GM12891 (cell line): ENCODE data around the gene MALSU1.

Source experiments
- PAX5 ChIP-seq: IDR thresholded peaks from 2 replicates; pipeline ENCODE4 v1.6.1; 2011; ENCODE audit warnings: low read length, moderate library complexity, mild to moderate bottlenecking; ENCODE audit not compliant: insufficient read depth, severe bottlenecking
- POLR2A ChIP-seq: IDR thresholded peaks from 2 replicates; pipeline ENCODE4 v1.6.1; 2011; ENCODE audit warnings: low read depth, low read length, control low read depth
- SPI1 ChIP-seq: IDR thresholded peaks from 2 replicates; pipeline ENCODE4 v1.6.1; 2011; ENCODE audit warnings: low read depth, low read length, control low read depth

DNA sequence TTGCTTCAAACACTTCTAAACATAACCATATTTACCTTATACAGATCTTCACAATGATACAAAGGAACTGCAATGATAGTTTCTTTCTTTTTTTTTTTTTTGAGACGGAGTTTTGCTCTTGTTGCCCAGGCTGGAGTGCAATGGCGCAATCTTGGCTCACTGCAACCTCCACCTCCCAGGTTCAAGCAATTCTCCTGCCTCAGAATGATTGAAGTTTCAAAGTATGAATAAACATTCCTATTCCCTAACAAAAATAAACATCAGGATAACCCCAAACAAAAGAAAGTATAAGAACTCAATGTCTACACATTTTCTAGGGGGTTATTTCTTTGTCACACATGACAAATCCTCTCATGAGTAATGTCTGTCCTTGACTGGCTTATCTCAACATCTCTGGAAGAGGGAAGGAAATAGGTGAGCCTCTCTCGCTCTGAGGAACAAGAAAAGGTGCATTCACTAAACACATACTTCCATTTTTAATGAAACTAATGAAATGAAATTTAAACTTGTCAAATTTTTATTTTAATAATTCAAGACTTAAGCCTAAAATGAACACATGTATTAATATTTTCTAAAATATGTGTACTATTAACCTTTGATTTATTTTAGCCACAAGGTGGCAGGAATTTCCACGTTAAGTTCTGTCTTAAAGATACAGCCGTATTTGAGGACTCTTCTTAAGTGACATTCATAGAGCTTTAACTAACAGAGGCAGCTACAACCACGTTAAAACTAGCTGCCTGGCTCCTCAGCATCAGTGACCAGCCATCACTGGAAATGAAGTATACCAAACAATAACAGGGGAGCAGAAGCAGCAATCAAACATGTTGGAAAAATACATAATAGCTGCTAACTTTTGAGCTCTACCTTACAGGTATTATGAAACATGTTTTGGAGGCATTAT, 58.3 kb downstream of the MALSU1 start:
- TF ChIP-seq SPI1: no peak
- TF ChIP-seq PAX5: no peak
- TF ChIP-seq POLR2A: no peak
